HG02642 (cell line): ENCODE results near the gene ANKRD44.
"Not testable (repeated sequence)": the region's sequence is repeated elsewhere in the genome, so short reads cannot be mapped to it uniquely, and the experiment has no call there.

Source experiments
- ATAC-seq: cut with Tn5 transposase; IDR thresholded peaks from one replicate; pipeline ENCODE4 v1.9.1; 2021; ENCODE audit warnings: mild to moderate bottlenecking; ENCODE audit not compliant: unreplicated experiment, poor library complexity

The ANKRD44 gene

DNA sequence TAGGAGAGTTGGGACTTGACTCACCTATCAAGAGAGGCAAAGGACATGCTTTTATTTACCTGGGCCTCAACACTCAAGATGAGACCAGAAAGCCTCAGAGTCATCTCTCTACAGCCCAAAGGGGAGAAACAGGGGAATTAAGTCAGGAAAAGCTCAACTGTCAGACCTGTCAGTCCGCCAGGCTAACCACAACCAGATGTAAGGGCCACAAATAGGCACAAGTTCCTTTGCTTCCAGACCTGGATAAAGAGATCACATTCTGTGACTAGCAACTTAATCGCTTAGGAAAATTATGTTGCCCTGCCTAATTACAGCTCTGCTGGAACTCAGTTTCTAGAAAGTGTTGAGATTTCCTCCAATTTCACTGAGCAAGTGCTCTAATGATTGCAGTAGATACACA is 67.9 kb downstream of the ANKRD44 start:
- ATAC-seq: no peak

DNA sequence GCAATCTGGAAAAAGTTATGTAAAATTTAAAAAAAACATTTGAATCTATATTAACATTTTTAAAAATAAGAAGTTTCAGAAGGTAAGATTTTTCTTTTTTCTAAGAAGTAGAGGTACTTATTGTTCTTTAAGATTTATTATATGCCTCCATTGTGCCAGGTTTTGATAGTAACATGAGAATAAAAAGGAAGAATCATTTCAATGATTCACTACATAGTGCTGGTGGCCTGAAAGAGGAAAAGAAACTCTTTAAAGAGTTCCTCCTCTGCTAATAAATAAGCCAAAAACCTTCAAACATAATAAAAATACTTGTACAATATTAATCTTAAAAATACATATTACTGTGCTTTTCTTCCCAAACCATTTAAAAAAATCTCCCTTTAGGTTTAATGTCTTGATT is 69.0 kb downstream of the ANKRD44 start:
- ATAC-seq: no peak

DNA sequence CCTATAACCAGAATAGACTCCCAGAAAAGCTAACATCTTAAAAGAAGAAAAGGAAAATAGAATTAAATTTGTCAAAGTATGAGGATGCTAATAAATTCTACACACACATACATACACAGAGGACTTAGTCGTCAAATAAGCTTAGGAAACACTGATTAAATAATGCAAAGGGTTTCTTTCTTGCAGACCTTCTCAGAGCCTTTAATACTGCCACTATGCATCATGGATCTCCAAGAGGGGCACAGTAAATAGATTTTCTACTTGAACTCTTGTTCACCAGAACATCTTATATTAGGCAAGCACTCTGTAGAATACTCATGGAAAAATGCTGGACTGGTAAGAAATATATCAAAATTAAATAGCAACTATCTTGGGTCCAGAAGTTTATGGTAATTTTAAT is 69.4 kb downstream of the ANKRD44 start:
- no peak for ATAC-seq

DNA sequence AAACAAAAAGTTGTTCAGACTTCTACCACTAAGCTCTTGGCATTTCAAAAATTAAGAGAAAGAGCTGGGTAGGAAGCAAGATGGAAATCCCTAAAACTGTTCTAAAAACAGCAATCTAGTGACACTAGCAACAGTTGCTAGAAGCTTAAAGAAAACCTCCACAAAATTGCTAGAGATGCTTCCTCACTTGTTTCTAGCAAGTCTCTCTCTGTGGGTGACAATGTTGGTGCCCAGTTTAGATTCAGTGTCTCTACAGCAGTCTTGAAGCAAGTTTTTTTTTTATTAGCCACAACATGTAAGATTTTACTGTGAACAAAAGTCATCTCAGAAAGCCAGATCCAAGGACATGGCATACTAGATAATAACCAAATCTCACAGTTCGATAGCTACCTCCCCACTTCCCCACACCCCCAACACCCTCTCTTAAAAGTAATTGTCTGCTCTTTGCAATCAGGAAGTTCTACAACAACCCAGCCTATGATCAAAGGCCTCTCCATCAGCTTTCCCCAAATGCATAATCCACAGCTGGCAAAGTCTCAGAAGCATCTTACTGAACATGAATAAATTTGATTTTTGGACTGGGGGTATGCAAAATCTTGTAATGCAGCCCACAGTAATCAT is 70.0 kb downstream of the ANKRD44 start:
- no peak for ATAC-seq

- ATAC-seq: not testable (repeated sequence)
These were observed 70.6 kb downstream of the ANKRD44 start for GRCh38 chr2:197240018-197240417.

GRCh38 chr2:197239434-197239833 is 71.1 kb downstream of the ANKRD44 start:
- ATAC-seq: peak; percentile 61

- peak; percentile 54 for ATAC-seq
These were observed 72.6 kb downstream of the ANKRD44 start for GRCh38 chr2:197238043-197238365.

- ATAC-seq: no peak
These were observed 73.1 kb downstream of the ANKRD44 start for GRCh38 chr2:197237291-197238042.

- no peak for ATAC-seq
These were observed 73.8 kb downstream of the ANKRD44 start for GRCh38 chr2:197236816-197237215.

DNA sequence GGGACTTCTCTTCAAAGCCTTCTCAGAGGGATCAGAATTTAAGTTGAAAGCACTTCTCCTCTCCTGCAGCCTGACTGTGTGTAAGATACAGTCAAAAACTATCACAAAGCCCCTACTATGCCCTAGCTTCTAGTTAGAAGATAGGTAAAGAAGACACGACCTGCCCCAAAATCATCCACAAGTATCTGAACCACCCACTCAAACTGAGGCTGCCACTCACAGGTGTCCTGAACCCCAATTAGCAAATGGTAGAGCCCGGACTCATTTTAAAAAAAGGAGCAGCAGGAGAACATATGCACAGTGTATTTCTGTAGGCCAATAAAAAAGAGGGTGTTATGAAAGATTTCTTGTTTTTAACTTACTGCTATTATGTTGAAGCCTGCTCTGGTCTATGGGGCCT is 74.4 kb downstream of the ANKRD44 start:
- ATAC-seq: no peak

DNA sequence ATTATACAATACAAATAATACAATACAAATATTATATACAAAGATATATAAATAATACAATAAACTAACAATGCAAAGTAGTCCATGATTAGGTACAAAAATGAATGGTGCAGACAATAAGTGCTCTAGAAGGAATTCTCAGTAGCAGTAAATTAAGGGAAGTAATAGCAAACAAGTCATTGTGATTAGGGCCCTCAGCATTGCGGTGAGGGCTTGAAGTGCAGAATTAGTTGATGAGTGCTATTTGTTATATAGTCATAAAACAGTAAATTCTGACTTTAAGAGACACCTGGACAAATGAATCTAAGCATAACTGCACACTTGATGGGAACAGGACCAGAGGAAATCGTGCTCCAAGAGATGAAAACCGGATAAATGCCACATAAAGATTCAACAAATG is 74.9 kb downstream of the ANKRD44 start:
- ATAC-seq: no peak

- no peak for ATAC-seq
These were observed 75.8 kb downstream of the ANKRD44 start for GRCh38 chr2:197234671-197235191.

DNA sequence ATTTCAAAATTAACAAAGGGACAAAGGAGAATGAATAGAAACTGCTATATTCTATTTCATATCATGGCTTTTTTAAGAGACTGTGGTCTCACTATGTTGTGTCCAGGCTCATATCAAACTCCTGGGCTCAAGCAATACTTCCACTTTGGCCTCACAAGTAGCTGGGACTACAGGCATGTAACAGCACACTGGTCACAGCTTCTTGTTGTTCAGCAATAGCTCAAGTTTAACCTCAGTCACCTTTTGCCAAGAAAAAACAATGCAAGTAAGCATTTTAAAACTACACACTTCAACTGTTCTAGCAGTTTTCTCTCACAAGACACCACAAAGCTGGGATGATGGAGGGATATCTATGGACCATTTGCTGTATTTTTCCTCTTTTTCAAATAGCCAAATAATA is 77.1 kb downstream of the ANKRD44 start:
- no peak for ATAC-seq

DNA sequence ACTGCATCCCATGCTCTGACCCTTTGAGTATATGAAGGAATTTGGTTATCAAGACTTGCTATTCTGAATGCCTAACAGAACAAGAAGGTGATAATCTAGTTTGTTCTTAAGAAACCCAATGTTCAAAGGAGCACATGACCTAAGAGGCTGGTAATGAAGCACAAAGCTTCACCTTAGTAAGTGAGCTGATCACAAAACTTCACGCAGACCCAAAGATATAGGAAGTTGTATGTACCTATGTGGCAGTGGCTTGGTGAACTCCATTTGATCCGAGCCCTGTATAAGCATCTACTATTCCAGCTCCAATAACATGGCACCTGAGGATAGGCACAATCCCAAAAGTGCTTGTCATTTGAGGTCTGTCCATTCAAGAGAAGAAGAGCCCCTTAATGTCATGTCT is 78.6 kb downstream of the ANKRD44 start:
- no peak for ATAC-seq

DNA sequence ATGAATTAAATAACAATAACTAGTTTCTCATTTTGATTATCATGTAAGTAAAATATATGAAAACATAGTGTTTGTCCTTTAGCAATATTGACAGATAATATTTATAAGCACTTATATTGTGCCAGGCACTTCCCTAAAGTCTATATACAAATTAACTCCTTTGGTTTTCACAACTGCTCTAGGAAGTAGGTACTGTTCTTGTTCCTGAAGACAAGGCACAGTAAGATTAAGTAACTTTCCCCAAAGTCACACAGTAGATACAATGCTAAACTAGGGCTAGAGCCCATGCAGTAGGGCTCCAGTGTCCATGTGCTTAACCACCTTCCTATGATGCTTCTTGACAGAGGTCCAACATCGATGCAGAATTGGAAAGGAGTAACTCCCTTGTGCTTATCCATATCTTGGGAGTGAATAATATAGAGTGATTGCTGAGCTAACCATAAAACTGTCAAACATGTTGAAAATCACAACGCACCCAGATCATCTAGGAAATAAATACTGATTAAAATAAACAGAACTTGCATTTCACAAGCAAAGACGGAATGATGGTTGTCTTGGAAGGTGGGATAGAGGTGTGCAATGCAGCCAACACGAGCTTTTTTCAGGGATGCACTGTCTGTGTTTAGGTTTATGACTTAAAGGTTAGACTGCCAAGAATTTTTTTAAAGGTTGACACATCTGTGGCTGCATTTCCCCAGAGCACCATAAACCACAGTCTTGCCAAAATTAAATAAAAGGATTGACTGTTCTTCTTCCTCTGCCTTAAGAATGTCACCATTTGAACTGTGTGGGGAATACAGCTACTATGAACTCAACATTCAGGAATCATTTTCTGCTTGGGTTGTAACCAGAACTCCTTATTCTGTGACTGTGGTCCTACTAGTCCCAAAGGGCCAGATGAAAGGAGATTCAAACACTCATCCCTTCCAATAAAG is 80.8 kb downstream of the ANKRD44 start:
- no peak for ATAC-seq

- no peak for ATAC-seq
These were observed 87.1 kb downstream of the ANKRD44 start for GRCh38 chr2:197223451-197223850.

GRCh38 chr2:197219636-197220035 is 90.9 kb downstream of the ANKRD44 start:
- no peak for ATAC-seq

GRCh38 chr2:197217541-197217940 is 93.0 kb downstream of the ANKRD44 start:
- no peak for ATAC-seq

DNA sequence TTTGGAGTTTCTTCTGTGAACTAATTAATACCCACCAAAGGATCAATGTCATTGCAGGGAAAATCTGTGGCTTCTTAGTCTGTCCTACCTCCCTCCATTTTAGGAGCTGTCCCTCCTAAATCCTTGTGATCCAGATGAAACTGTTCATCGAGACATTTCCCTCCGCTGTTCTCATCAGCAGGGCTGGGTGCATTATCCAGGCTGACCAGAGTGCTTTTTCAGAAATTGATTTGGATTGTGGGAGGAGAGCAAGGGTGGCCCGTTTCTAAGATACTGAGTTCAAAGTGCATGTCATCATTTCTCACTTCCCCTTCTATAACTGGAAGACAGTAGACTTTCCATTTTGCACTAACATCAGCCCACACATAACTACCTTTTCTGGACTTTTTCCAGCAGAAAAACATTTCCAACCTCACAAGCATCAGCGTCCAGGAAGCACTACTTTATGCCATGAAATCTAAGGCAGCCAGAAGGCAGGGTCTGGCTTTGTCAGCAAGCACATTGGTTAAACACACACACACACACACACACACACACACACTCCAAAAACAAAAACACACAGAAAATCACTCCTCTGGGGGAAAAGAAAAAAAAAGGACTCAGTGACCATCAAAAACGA is 94.1 kb downstream of the ANKRD44 start:
- peak; percentile 67 for ATAC-seq

- peak; percentile 47 for ATAC-seq
These were observed 94.7 kb downstream of the ANKRD44 start for GRCh38 chr2:197215748-197216360.
